SK-MEL-5 (cell line): ENCODE results near the gene ADRA1B. TPM values are rescaled to one million over a fixed set of nuclear protein-coding genes. Genes with fewer than 3 reads are reported as not detected.
A peak's percentile ranks its signal among the peaks of the same experiment; 100 is the strongest.

ENCODE experiments used
- DNase-seq: peaks from one replicate; pipeline ENCODE4 v3.0.0-alpha.2; 2016; ENCODE audit warnings: low read depth, low spot score
- in situ Hi-C: cut with HindIII; loops from 2 replicates; pipeline ENCODE4 v1.10.0; 2016; ENCODE audit warnings: low sequenced_read_pairs, high pct_unique_total_duplicates, low pct_unique_long_range_greater_than_20kb
- total RNA-seq: library from RNA; depleted of rRNA; stranded (reverse); fragments of >200 nt; shearing (Covaris generic); gene quantifications from 2 replicates; pipeline ENCODE4 v1.2.3, GENCODE V29; 2014

The ADRA1B gene
- total RNA-seq, 1 experiment from 2014 or later: not detected

GRCh38 chr5:159897786-159898393 is 18.4 kb upstream of the ADRA1B start:
- in situ Hi-C loops: no loop called here
- no peak for DNase-seq

DNA sequence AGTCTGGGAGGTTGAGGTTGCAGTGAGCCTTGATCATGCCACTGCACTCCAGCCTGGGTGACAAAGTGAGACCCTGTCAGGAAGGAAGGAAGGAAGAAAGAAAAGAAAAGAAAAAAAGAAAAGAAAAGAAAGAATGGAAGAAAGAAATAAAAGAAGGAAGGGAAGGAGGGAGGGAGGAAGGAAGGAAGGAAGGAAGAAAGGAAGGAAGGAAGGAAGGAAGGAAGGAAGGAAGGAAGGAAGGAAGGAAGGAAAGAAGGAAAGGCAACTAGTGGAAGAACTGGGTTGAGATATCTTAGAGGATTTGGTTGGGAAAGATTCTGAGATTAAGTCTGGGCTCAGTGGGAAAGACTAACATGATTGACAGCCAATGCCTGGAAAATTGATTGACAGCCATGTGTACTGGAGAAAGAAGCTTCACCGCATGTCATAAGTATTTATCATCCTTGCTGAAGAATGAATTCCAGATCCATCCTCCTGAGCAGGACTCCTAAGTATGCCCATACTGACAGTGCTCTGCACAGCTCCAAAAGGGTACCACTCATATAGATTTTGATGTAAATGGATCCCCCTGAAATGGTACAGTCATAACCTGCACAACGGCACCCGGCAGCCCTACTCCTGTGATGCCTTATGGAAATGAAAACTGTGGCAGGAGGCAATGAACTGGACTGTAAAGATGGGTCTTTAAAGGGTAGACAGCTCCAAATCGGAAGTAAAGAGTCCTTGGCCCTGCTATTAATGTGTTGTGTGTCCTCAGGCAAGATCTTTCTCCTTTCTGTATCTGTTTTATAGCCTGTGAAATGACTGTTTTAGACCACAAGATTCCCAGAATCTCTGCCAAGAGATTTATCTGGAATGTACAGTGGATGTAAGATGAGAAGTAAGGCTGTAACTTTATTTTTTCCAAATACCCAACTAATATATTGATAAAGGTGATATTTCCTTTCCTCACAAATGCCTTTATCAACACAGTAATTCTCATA is 16.9 kb upstream of the ADRA1B start:
- in situ Hi-C loops: no loop called here
- DNase-seq: peak; percentile 43

DNA sequence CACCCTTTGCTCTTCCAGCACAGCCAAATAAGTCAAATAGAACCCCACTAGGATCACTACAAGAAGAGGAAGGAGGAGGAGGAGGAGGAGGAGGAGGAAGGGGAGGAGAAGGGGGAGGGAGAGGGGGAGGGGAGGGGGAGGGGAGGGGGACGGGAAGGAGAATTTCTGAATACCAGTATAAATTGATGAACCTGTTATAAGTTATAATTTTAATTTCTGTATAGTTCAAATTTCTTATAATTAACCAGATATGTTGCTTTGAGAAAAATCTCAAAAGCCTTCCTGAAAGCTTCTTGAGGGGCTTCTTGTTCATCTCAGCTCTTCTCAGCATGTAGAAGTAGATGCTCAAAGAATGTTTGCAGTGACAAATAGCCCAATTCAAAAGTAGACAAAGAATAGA is 15.0 kb upstream of the ADRA1B start:
- in situ Hi-C loops: no loop called here
- no peak for DNase-seq

- no peak for DNase-seq
- in situ Hi-C loops: no loop called here
Measured at GRCh38 chr5:159901772-159902171, 14.5 kb upstream of the ADRA1B start.

- DNase-seq: no peak
- in situ Hi-C loops: no loop called here
Measured at GRCh38 chr5:159902444-159903121, 13.7 kb upstream of the ADRA1B start.

- no peak for DNase-seq
- in situ Hi-C loops: no loop called here
Measured at GRCh38 chr5:159903131-159903530, 13.2 kb upstream of the ADRA1B start.

DNA sequence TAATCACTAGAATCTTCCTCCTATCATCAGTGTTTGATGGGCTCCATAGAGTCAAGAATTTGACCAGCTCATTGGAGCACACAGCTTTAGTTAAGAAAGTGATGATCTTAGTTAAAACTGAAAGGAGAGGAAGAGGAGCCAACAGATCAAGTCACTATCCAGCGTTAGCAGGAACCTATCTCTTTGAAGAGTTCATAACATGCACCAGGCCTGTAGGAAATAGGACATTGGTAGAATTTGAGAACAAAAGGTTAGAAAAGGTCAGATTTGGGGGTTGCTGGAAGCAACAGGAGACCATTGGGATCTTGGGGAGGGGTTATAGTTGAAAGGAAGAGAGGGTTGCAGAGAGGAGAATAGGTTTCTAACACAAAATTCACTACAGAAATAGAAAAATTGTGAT is 11.4 kb upstream of the ADRA1B start:
- in situ Hi-C loops: no loop called here
- no peak for DNase-seq

DNA sequence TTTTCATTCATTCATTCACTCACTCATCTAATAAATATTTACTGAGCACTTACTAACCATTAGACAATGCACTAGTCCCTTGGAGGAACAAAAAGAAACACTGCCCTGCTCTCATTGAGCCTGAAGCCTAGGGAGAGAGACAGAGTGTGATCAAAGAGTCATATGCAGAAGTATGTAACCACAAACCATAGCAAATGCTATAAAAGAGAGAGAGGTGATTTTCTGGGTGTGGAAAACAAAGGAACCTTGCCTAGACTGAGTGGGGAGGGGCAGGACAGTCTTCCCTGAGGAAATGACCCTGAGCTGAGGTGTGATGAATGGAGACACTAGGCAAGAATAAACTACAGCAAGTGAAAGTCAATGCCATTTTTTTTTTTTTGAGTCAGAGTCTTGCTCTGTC is 10.8 kb upstream of the ADRA1B start:
- peak; percentile 67 for DNase-seq
- in situ Hi-C loops: no loop called here

DNA sequence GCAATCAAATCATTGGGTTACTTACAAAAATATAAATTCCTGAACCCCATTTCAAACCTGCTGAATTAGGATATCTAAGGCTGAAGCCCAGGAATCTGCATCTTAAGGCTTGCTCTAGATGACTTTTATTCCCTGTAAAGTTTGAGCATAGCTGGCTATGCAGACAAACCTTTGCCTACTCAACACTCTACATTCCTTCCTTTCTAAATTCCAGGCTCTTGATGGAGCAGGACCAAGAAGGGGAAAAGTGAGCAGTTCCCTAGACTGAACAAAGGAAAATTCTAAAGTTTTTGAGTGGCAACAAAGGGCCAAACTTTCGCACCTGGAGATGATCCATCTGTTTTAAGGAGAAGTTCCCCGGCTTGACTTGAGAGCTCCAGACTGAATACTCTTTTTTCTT is 9.8 kb upstream of the ADRA1B start:
- in situ Hi-C loops: no loop called here
- no peak for DNase-seq

DNA sequence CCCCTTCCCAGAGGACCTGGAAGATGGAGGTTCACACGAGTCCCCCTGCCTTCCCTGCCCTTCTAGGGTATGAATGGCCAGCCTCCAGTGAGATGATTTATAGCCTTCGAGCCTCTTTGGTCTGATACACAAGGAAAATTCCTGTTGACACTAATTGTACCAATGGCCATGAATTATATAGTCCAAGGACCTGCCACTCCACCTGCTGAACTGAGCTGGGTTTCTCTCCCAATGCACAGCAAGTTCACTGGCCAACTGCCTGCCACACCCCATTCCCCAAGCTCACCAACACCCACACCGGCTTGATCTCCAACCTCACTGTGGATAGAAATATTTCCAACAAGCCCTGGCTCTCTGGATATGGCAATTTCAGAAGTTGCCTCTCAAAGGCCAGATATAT is 9.3 kb upstream of the ADRA1B start:
- no peak for DNase-seq
- in situ Hi-C loops: no loop called here

GRCh38 chr5:159907689-159908590 is 8.3 kb upstream of the ADRA1B start:
- DNase-seq: peak; percentile 51
- in situ Hi-C loops: no loop called here

- in situ Hi-C loops: no loop called here
- no peak for DNase-seq
Measured at GRCh38 chr5:159908591-159908940, 7.7 kb upstream of the ADRA1B start.

- in situ Hi-C loops: no loop called here
- DNase-seq: no peak
Measured at GRCh38 chr5:159909126-159909525, 7.2 kb upstream of the ADRA1B start.

- no peak for DNase-seq
- in situ Hi-C loops: no loop called here
Measured at GRCh38 chr5:159910207-159910842, 6.0 kb upstream of the ADRA1B start.

GRCh38 chr5:159910843-159911229 is 5.4 kb upstream of the ADRA1B start:
- in situ Hi-C loops: no loop called here
- DNase-seq: no peak

DNA sequence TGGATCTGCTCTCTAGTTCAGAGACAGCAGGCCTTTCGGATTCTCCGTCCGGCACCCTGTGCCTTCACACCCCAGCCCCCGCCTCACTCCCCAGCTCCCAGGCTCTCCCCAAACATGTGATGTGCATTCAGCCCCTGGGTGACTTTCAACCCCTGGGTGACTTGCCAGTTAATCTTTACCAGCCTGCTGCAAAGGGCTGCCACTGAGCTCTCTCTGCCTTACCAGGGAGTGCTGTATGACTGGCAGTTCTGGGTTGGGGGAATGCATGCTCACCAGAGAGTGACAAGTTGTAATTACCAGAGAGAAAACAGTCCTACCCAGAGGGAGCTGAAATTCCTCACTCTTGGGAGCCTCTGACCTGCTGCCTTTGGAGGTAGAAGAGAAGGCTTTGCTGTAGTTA is 4.9 kb upstream of the ADRA1B start:
- in situ Hi-C loops: no loop called here
- DNase-seq: no peak

DNA sequence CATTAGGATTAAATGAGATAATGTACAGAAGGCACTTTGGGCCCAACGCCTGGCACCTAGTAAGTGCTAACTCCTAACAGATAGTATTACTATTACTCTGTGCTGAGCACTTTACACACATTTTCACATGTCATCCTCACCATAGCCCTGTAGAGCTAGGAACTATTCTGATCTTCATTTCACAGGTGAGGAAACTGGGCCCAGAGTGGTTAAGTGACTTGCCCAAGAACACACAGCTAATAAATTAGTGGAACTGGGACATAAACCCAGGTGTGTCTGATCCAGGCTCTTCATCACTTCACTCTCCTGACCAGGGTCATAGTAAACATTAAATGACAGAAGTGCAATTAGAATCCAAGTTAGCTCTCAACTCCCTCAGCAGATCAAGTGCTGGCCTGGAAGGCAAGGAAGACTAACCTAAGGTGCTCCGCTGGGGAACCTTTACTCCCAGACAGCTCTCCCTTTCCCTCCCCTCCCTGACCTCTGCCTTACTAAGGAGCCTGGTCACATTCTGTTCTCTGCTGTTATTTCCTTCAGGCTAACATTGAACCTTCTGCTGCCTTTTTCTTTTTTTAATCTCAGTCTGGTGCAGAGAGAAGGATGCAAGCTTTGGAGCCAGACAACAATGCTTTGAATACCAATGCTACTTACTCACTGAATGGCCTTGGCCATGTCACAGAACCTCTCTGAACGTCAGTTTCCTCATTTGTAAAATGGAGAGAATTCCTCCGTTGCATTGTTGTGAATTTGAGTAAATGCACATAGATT is 4.1 kb upstream of the ADRA1B start:
- in situ Hi-C loops: no loop called here
- no peak for DNase-seq
